Left ventricle myocardium inferior (tissue), 1 donor: ENCODE measurements around the gene MYO18B. TPM values are rescaled to one million over a fixed set of nuclear protein-coding genes. Genes with fewer than 3 reads are reported as not detected.

ENCODE experiments used
- DNase-seq: peaks from one replicate; pipeline ENCODE4 v3.0.0-alpha.2; 2020
- H3K27ac ChIP-seq: fragments of 200-600 bp; replicated peaks from 2 replicates; pipeline ENCODE4 v1.8.0; 2021
- H3K27me3 ChIP-seq: fragments of 200-600 bp; 2 replicates; pipeline ENCODE4 v1.8.0; 2021; ENCODE audit warnings: low read depth
- H3K36me3 ChIP-seq: fragments of 200-600 bp; 2 replicates; pipeline ENCODE4 v1.8.0; 2021
- H3K4me1 ChIP-seq: fragments of 200-600 bp; 2 replicates; pipeline ENCODE4 v1.8.0; 2021
- H3K4me3 ChIP-seq: fragments of 200-600 bp; 2 replicates; pipeline ENCODE4 v1.8.0; 2021; ENCODE audit warnings: mild to moderate bottlenecking, moderate library complexity
- H3K9me3 ChIP-seq: fragments of 200-600 bp; replicated peaks from 2 replicates; pipeline ENCODE4 v1.8.0; 2021
- intact Hi-C: fragments of 100-400 bp; cut with micrococcal nuclease; formaldehyde crosslinking; loops from one replicate; pipeline ENCODE4 v1.11.0; 2022
- total RNA-seq: library from RNA; stranded (reverse); fragmentation: NEBNext Ultra II Directional; extraction: Animal tissue kit (Norgen Biotek cat#: 25700); gene quantifications from one replicate; pipeline ENCODE4 v1.2.1, GENCODE V29; 2021
- TF ChIP-seq, protein P1 (sequence below): fragments of 200-600 bp; IDR thresholded peaks from 2 replicates; pipeline ENCODE4 v1.8.0; 2021; ENCODE audit warnings: antibody characterized with exemption, mild to moderate bottlenecking, borderline replicate concordance
- donor health status: DM: no; HTN: yes; CAD: no; lungs with severe emphysema.

MYO18B gene
- total RNA-seq, 1 donor from 2014 or later, result 163 TPM

DNA sequence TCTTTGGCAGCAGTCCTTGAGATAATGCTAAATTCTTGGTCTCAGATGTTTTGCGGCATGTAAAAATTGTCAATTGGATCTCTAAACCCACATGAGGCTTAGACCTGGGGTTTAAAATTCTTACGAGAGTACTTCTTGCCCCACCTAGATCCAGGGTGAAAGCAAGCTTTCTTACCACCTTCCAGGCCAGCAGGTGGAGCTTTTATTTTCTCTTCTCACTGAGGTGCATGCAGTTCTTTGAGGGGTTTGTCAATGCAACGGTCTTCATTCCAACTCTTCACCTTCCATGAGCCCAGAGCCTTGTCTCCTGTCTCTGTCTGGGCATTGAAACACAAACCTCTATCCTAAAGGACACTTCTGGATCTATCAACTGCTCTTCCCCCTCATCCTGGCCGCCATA is 154.1 kb downstream of the MYO18B start:
- H3K36me3 ChIP-seq, result peaks cover 23% of the 10 kb centered on the region
- TF ChIP-seq, protein P1, sequence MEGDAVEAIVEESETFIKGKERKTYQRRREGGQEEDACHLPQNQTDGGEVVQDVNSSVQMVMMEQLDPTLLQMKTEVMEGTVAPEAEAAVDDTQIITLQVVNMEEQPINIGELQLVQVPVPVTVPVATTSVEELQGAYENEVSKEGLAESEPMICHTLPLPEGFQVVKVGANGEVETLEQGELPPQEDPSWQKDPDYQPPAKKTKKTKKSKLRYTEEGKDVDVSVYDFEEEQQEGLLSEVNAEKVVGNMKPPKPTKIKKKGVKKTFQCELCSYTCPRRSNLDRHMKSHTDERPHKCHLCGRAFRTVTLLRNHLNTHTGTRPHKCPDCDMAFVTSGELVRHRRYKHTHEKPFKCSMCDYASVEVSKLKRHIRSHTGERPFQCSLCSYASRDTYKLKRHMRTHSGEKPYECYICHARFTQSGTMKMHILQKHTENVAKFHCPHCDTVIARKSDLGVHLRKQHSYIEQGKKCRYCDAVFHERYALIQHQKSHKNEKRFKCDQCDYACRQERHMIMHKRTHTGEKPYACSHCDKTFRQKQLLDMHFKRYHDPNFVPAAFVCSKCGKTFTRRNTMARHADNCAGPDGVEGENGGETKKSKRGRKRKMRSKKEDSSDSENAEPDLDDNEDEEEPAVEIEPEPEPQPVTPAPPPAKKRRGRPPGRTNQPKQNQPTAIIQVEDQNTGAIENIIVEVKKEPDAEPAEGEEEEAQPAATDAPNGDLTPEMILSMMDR, result no peak
- no peak overlapping the region for H3K4me3 ChIP-seq
- H3K27ac ChIP-seq, result no peak overlapping the region
- intact Hi-C loops, result no loop called here
- no peaks in the 10 kb centered on the region for H3K27me3 ChIP-seq
- no peaks in the 10 kb centered on the region for H3K9me3 ChIP-seq
- no peak for DNase-seq
- H3K4me1 ChIP-seq, result peaks cover 5% of the 10 kb centered on the region

DNA sequence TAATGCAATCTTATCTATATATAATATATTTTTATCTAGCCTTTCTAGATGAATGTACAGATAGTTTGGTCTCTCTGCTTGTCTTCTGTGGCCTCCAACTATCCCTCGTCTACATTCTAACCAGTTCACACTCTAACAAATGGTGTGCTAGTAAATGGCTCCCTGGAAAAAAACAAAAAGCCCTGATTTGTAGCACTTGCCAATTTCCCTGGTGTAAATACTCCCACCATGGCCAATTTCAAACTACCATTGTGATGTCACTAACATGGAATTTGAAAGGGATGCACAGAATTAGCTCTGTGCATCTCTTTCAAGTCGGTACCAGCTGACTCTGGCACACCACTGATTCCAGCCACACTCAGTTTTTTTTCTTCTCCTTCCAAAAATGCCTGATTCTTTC is 154.6 kb downstream of the MYO18B start:
- no peaks in the 10 kb centered on the region for H3K9me3 ChIP-seq
- no peaks in the 10 kb centered on the region for H3K27me3 ChIP-seq
- DNase-seq, result no peak
- intact Hi-C loops, result no loop called here
- peaks cover 5% of the 10 kb centered on the region for H3K4me1 ChIP-seq
- H3K27ac ChIP-seq, result no peak overlapping the region
- TF ChIP-seq, protein P1, result no peak
- no peak overlapping the region for H3K4me3 ChIP-seq
- H3K36me3 ChIP-seq, result peaks cover 19% of the 10 kb centered on the region

DNA sequence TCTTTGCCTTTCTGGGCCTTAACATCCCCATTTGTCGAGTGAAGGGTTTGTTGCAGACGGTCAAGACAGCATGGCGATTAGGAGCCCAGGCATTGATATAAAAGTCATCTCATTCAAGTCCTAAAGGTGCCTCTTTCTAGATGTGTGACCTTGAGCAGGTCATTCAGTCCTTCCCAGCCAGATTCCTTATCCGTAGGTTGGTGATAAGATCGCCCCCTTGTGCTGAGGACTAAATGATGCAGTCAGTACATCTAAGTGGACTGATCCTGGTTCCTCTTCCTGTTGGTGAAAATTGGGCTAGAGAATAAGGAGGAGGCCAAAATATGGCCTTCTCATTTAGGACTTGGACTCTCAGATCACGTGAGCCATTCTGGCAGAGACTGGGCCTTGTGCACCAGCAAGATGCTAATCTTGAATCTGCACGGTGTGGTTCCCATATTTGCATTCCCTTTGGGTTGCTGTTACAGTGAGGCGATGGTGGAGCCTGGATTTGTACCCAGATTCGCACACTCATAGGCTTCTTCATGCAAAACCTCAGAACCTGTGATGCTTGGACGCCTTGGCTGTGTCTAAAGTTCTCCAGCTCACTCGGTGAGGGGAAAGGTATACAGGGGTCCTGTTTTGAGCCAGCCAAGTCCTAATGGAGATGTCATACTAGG is 156.8 kb downstream of the MYO18B start:
- H3K4me3 ChIP-seq, result no peak overlapping the region
- no peak for DNase-seq
- H3K36me3 ChIP-seq, result peaks cover 35% of the 10 kb centered on the region
- no peaks in the 10 kb centered on the region for H3K9me3 ChIP-seq
- TF ChIP-seq, protein P1, result peak; percentile 21
- intact Hi-C loops, result no loop called here
- H3K27ac ChIP-seq, result peak overlapping the region; percentile 47
- H3K4me1 ChIP-seq, result peaks cover 5% of the 10 kb centered on the region
- H3K27me3 ChIP-seq, result peaks cover 7% of the 10 kb centered on the region

DNA sequence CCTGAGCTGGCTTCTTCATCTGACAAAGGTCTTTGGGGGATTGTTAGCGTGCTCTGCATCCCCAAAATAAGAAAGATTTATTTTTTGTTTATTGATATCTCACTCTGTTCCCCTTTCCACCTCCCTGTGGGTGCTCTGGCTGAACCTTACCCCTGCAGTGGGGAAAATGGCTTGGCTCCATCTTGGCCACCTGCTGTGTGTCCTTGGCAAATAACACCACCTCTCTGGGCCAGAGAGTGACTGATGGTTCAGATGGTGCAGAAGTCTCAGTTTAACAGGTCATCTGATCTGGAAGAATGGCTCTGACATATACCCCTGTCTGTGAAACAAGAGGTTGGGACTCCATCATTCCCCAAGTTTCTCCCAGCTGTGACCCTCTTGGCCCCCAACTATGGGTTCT is 157.6 kb downstream of the MYO18B start:
- TF ChIP-seq, protein P1, result no peak
- Histone ChIP-seq H3K4me3 (no peak overlapping the region), H3K36me3 (peaks cover 40% of the 10 kb centered on the region), H3K27ac (no peak overlapping the region), H3K4me1 (peaks cover 5% of the 10 kb centered on the region), H3K27me3 (peaks cover 8% of the 10 kb centered on the region), H3K9me3 (no peaks in the 10 kb centered on the region)
- no peak for DNase-seq
- intact Hi-C loops, result no loop called here

DNA sequence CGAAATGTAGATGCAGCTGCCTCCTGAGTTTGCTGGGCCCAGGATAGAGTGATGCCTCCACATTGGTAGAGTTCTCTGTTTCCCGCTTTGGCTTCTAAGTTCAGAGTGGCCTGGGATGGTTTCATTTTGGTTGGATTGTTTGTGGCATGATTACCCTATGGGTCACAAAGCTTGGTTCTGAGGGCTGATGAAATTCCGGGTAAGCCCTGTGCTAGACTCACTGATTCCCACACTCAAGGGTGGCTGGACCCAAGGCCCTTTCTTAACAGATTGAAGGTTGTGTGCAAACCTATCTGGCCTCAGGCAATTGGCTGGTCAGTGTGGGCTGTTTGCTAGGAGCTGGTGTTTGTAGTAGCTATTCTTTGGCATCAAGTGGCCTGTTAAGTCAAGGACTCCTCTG is 158.4 kb downstream of the MYO18B start:
- Histone ChIP-seq H3K27ac (peak overlapping the region; percentile 4), H3K9me3 (no peaks in the 10 kb centered on the region), H3K4me3 (no peak overlapping the region), H3K36me3 (peaks cover 40% of the 10 kb centered on the region), H3K4me1 (peaks cover 5% of the 10 kb centered on the region), H3K27me3 (peaks cover 8% of the 10 kb centered on the region)
- TF ChIP-seq, protein P1, result no peak
- intact Hi-C loops, result no loop called here
- DNase-seq, result no peak
